NCI-H1694 treated with DMSO at 0.1 percent for 48 hours (cell line): ENCODE measurements around the gene GRIK1.
"Not testable (repeated sequence)": the region's sequence is repeated elsewhere in the genome, so short reads cannot be mapped to it uniquely, and the experiment has no call there.

Source experiments
- DNase-seq: peaks from one replicate; lab custom pipeline; 2025; lab: John Stamatoyannopoulos, UW

GRIK1 gene

GRCh38 chr21:29606613-29607012 lies 333.2 kb downstream of the GRIK1 start:
- no peak for DNase-seq

DNA sequence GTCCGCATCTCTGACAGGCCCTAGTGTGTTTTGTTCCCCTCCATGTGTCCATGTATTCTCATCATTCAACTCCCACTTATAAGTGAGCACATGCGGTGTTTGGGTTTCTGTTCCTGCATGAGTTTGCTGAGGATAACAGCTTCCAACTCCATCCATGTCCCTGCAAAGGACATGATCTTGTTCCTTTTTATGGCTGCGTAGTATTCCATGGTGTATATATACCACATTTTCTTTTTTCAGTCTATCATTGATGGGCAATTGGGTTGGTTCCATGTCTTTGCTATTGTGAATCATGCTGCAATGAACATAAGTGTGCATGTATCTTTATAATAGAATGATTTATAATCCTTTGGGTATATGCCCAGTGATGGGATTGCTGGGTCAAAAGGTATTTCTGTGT lies 334.6 kb downstream of the GRIK1 start:
- not testable (repeated sequence) for DNase-seq

DNA sequence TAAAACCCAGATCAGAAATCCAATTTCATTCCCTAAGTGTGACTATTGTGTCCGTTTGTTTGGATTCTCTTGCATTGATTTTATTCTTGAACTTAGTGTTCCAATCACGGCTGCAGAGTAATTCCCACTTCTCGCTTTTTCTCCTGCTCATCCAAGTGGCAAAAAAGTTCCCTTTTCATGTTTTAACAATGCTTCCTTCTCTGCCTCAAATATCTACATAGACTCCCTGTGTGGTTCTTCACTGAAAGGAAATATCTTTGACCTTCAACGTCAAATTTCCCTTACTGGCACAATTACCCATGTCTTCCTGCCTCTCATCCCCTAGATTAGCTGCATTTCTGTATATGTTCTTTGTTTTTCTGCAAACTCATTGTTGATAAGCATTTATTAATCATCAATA lies 335.7 kb downstream of the GRIK1 start:
- no peak for DNase-seq

- DNase-seq, result no peak
Observed at GRCh38 chr21:29601047-29601446, 338.7 kb downstream of the GRIK1 start.

GRCh38 chr21:29586696-29587095 lies 353.1 kb downstream of the GRIK1 start:
- no peak for DNase-seq

DNA sequence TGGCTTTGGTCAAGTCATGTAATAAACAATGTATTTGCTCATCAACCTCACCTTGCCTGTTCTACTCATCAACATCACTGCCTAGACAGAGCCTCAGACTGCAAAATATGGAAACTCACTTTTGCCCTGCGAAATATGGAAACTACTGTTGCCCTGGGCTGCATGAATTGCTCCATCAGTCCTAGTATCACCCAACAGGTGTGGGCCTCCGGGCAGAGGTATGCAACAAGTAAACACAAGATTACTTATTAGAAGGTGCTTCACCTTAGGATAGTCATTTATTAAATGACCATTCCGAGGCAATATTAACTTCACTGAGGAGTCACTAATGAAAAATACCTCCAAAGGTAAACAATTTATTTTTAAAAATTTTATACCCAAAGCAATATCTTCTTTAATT lies 354.3 kb downstream of the GRIK1 start:
- no peak for DNase-seq

DNA sequence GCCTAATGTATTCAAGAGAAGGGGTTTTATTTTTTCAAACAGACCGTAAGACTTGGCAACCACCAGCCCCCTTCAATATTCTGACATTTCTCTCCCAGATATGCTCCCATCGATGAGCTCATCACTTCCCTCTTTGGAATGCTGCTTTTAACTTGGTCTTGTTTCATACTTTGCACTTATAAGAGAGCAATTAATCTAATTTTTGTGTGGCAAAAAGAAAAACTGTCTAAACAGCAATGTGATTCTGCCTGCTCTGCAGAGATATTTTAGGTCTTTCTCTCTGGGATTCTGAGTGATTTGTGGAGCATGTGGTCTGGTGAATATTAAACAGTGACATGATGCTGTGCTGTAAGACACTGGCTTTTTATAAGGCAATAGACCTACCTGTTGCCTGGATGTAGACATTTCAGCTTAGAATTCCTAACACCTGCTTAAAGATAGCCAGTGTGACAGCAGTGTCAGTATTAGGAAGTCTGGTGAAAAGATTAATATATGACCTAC lies 356.3 kb downstream of the GRIK1 start:
- no peak for DNase-seq

- no peak for DNase-seq
Observed at GRCh38 chr21:29582855-29583254, 356.9 kb downstream of the GRIK1 start.

DNA sequence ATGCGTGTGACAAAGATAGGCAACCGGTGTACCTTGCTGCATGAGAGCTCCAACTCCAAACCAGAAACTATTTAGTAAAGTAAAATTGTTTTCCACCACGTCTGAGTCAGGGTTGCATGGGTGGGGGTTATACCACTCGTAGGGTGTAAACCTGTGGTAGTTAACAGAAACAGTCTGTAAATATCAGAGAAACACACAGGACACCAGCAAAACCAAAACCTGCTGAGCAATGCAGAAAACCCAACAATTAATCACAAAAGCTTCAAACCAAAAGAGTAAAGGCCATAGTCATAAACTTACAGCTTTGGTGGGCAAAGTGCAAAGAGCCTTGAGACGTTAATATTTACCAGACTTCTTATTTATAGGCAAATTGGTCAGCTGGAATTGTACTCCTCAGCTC lies 358.4 kb downstream of the GRIK1 start:
- DNase-seq, result no peak

- DNase-seq, result no peak
Observed at GRCh38 chr21:29580732-29581285, 359.0 kb downstream of the GRIK1 start.

DNA sequence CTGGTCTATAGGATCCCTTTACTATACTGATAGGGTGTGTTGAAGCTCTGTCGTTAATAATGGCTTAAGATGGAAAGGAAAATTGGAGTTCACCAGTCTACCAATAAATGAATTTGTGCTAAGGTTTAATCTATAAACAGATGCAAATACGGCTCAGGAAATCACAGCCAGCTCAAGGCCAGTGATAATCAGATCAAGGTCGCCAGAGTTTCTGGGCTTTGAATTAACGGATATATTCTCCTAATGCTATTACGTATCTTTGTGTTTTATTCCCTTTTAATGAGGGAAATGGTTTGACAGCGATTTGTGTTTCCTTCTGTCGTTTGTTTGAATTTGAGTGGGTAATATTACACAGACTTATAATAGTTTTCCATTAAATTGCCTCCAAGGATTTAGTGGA lies 361.5 kb downstream of the GRIK1 start:
- DNase-seq, result no peak

- no peak for DNase-seq
Observed at GRCh38 chr21:29571949-29572348, 367.8 kb downstream of the GRIK1 start.

DNA sequence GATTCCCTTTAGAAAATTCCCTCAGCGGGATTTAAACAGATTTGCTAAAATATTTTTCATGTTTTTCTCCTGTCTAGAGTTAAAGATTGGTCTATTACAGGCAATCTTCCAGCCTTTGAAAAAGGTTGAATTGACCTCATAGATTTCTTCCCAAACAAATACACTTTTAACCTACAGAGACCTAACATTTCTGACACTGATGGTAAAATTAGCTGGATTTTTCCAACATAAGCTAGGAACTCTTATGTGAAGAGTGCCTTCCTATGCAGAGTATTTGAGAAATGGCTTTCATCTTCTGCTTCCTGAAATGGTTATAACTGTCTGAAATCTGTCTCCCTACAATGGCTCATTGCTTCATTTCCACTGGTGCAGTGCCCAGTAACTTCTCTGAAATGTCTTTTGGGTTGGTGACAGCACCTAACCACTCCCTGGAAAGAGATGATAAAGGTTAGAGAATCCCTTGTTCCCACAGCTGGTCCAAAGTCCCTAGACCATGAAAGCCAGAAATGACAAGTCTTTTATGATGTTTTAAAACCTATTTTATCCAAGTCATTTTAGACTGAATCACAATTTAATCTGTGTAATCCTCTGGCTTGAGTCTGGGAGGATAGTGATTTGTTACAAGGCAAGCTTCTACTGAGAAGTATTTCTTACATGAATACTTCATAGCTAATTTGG lies 371.6 kb downstream of the GRIK1 start:
- DNase-seq, result no peak

DNA sequence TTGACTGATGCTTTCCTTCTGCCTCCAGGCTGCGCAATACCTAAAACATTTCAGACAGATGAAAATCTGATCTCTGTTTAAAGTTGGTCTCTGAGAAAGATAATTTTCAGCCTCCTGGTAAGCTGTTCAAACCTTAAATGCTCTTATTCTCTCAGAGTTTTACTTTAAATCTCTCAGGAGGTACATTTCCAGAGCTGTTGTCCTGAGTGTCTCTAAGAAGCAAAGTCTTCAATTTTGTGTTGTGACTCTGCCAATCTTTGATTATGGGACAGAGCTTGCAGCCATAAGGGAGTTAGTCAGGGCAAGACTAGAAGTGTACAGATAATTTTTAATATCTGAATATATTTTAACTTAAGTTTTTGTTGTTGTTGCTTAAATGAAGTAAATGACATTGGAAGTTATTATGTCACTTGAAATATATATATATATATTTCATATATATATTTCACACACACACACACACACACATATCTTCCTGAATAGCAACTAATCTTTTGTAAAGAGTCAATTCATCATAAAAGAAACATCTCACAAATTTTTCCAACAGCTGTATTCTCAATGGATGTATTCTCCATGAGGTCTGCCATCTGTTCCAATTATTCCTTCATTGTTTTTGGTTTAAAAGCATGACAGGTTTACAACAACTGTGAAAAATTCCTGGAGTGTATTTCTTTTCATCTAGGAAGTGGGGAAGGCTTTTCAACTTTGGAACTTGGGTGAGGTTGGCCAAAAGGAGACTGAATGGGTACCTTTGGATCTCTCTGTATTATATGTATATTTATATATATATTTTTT lies 381.7 kb downstream of the GRIK1 start:
- DNase-seq, result peak; percentile 16

DNA sequence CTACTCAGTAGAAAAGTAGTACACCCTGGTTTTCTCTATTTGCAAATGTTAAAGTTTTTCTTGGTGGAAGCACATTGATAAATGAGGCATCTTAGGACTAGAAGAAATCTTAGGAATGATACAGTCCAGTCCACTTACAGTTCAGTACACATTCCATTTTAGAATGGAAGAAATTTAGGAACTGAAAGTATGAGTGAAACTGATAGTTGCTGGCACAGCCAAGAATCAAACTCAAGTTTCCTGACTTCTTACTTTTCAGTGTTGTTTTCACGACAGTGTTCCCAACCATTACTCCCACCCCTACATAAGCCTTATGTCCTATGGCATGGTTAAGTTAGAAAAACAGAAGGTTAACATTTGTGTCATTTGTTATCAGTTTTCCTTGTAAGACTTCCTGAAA lies 382.6 kb downstream of the GRIK1 start:
- no peak for DNase-seq

DNA sequence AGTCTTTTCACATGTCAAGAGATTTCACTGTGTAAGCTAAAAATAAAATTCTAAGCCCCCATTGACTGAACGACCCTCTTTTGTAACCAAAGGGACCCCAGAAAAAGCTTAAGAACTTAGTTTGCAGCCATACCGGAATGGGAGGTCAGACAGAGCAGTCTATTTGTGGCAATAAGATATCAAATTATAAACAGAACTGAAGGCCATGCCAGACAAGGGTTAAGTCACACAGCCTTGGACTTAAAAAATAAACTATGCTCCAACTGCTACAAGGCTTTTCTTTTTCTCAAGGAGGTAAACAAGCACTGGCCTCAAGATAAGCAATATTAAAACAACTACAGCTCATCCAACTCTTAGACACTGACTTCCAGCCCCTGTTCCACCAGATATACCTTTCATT lies 384.2 kb downstream of the GRIK1 start:
- DNase-seq, result no peak

DNA sequence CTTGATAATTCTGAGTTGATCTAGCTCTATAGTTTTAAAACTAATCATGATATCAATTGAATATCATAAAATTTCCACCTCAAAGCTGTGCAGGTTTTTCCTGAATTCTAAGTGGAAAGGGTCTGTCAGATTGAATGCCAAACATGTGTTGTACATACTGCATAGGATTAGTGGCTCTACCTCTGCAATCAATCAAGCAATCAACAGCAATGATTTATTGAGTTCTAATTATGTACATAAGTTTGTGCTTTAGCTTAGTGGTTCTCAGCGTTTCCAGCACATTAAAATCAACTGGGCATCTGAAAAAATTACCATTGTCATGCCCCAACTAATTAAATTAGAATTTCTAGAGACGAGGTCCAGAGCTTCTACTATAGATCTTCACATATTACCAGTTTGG lies 389.6 kb downstream of the GRIK1 start:
- DNase-seq, result no peak

- DNase-seq, result no peak
Observed at GRCh38 chr21:29549614-29550013, 390.2 kb downstream of the GRIK1 start.

DNA sequence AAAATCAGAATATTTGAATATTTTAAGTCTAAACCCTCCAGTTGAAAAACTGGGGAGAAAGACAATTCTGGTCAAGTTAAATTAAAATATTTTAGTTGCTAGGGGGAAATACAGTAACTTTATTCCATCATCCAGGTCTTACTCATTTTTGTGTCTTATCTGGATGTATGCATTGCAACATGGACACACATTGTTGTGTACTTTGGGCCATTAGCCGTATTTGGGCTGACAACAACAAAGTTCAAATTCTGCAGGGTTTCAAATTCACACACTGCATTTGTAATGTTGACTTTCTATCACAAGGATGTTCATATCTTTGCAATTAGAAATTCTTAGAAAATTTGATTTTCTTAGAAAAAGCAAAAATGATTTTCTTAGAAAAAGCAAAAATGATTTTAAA lies 391.8 kb downstream of the GRIK1 start:
- DNase-seq, result no peak

DNA sequence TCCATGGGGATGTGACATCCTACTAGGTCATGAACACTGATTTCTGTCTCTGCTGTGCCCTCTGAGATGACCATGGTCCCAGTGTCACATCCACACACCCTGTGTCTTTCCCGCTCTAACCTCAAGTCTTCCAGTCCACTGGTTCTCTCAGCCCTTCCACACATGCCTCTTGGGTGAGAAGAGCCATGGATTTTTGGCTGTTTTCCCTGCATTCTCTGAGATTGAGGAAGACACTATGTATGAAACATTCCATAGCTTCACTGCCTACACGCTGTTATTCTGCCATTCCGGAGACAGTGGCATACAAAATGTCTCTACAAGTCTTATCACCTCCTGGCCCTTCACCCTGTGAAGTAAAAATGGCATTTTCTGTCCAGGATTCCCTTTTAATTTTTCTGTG lies 393.7 kb downstream of the GRIK1 start:
- no peak for DNase-seq

DNA sequence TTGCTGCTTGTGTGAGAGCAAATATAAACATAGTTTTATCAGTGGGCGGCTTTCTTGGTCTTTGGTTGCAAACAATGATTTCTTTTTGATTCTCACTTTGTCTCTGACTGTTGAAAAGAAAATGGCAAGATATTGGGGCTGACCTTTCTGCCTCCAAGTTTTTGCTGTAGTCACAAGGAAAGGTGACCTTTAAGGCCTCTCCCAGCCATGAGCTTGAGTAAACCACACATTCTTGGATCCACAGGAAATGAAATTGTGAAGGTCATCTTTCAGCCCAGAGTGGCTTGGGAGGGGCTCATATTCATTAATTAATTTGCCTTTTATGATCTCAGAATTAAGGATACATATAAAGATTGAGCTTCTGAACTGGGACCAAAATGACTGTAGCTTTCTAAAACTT lies 399.5 kb downstream of the GRIK1 start:
- no peak for DNase-seq

GRCh38 chr21:29538115-29538514 lies 401.7 kb downstream of the GRIK1 start:
- no peak for DNase-seq

- DNase-seq, result no peak
Observed at GRCh38 chr21:29534448-29534847, 405.3 kb downstream of the GRIK1 start.
